Mesothelial cell of epicardium (in vitro differentiated cells): ENCODE results near the gene POU3F2. TPM values are rescaled to one million over a fixed set of nuclear protein-coding genes. Genes with fewer than 3 reads are reported as not detected.

Source experiments
- DNase-seq, 2 experiments: peaks; one replicate each; pipeline ENCODE4 v3.0.0; 2021; ENCODE audit warnings: low spot score in 2 of 2; ENCODE audit not compliant: unreplicated experiment in 2 of 2
- H3K27ac Mint-ChIP-seq: 2 replicates; pipeline ENCODE4 v1.8.0; 2021; ENCODE audit warnings: mixed read lengths
- H3K27me3 Mint-ChIP-seq: 2 replicates; pipeline ENCODE4 v1.8.0; 2021; ENCODE audit warnings: low read depth, mixed read lengths
- H3K36me3 Mint-ChIP-seq: 2 replicates; pipeline ENCODE4 v1.8.0; 2021; ENCODE audit warnings: mixed read lengths
- H3K4me1 Mint-ChIP-seq: 2 replicates; pipeline ENCODE4 v1.8.0; 2021; ENCODE audit warnings: mixed read lengths
- H3K4me3 Mint-ChIP-seq: 2 replicates; pipeline ENCODE4 v1.8.0; 2021; ENCODE audit warnings: mild to moderate bottlenecking, moderate library complexity, mixed read lengths
- H3K9me3 Mint-ChIP-seq: 2 replicates; pipeline ENCODE4 v1.8.0; 2021; ENCODE audit warnings: mixed read lengths
- total RNA-seq: library from RNA; stranded (reverse); gene quantifications from 3 replicates; pipeline ENCODE4 v1.2.1, GENCODE V29; 2021
- TF ChIP-seq, protein P1 (sequence below): fragments of 200-600 bp; sonication (generic); IDR thresholded peaks from one replicate; pipeline ENCODE4 v1.5.0; 2021; ENCODE audit warnings: antibody characterized with exemption; ENCODE audit not compliant: unreplicated experiment

POU3F2 gene
- total RNA-seq, 1 donor from 2014 or later, result not detected

DNA sequence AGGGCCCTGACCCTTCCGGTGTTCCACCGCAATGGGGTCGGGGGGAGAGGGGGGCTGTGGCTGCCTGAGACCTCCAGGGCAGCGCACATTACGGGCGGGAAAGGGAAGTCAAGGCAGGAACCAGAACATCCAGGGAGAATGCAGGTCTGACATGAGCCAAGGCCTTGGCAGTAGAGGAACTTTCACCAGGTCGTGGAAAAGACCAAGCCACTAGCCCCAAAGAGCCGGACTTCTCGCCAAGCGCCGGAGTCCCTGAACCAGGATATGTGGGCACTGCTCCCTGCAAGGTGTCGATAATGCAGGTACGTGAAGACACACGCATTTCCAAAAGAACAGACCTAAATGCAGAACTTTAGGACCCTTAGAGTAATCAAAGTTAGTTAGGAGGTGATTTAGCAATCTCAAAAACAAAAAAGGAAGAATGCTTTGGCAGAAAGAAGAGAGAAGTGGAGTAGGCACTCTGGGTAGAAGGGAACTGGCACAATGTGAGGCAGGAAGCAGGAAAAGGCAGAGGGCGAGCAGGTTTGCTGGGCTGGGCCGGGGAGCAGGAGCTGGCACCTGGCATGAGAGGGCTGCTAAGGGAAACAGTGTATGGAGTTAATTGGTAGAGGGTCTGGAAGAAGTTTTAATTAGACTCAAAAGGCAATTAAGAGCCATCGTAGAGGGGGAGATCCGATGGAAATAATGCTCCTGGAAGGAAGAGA is 14.3 kb downstream of the POU3F2 start:
- peaks cover 12% of the 10 kb centered on the region for H3K4me1 Mint-ChIP-seq
- H3K9me3 Mint-ChIP-seq, result no peaks in the 10 kb centered on the region
- no peak for DNase-seq
- no peak overlapping the region for H3K4me3 Mint-ChIP-seq
- TF ChIP-seq, protein P1, sequence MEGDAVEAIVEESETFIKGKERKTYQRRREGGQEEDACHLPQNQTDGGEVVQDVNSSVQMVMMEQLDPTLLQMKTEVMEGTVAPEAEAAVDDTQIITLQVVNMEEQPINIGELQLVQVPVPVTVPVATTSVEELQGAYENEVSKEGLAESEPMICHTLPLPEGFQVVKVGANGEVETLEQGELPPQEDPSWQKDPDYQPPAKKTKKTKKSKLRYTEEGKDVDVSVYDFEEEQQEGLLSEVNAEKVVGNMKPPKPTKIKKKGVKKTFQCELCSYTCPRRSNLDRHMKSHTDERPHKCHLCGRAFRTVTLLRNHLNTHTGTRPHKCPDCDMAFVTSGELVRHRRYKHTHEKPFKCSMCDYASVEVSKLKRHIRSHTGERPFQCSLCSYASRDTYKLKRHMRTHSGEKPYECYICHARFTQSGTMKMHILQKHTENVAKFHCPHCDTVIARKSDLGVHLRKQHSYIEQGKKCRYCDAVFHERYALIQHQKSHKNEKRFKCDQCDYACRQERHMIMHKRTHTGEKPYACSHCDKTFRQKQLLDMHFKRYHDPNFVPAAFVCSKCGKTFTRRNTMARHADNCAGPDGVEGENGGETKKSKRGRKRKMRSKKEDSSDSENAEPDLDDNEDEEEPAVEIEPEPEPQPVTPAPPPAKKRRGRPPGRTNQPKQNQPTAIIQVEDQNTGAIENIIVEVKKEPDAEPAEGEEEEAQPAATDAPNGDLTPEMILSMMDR, result no peak
- no peaks in the 10 kb centered on the region for H3K36me3 Mint-ChIP-seq
- peaks cover 80% of the 10 kb centered on the region for H3K27me3 Mint-ChIP-seq
- H3K27ac Mint-ChIP-seq, result no peak overlapping the region

DNA sequence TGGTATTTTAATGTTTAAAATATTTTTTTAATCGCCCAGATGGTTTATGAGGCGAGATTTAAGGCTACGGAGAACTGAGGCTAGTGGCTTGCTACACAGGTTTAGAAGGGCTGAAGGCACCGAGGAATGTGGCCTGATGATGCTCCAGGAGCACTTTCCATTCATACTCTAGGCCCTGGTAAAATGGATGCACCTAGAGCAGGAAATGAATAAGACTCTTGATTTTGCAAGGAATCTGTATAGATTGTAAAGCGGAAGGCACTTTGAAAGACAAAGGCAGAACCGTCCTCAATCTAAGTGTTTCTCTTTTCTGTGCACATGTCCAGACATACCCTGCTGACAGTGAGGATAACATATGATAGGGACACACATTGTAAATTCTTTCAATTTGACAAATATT is 30.1 kb downstream of the POU3F2 start:
- Mint-ChIP-seq H3K4me3 (no peak overlapping the region), H3K27ac (no peak overlapping the region), H3K4me1 (no peaks in the 10 kb centered on the region), H3K9me3 (peaks cover 5% of the 10 kb centered on the region), H3K36me3 (peaks cover 7% of the 10 kb centered on the region), H3K27me3 (no peaks in the 10 kb centered on the region)
- no peak for DNase-seq
- TF ChIP-seq, protein P1, result no peak

DNA sequence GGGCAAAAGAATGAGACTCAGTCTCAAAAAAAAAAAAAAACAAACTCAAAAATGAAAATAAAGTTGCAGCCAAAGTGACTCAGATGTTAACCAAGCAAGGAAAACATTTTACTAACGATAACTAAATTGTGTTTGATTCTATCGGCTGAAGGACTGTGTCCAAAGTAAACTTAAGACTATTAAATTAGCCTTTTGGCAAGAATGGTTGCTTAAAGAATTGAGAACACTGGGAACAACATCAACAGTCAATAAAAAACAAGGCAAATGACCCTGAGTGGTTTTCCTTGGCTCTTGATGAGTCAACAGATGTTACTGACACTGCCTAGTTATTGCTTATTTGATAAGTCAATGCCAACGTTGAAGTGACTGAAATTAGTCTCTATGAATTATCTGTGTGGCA is 36.7 kb downstream of the POU3F2 start:
- Mint-ChIP-seq H3K4me1 (no peaks in the 10 kb centered on the region), H3K4me3 (no peak overlapping the region), H3K27me3 (no peaks in the 10 kb centered on the region), H3K27ac (no peak overlapping the region), H3K9me3 (peaks cover 4% of the 10 kb centered on the region), H3K36me3 (peaks cover 22% of the 10 kb centered on the region)
- TF ChIP-seq, protein P1, result no peak
- DNase-seq, result no peak

DNA sequence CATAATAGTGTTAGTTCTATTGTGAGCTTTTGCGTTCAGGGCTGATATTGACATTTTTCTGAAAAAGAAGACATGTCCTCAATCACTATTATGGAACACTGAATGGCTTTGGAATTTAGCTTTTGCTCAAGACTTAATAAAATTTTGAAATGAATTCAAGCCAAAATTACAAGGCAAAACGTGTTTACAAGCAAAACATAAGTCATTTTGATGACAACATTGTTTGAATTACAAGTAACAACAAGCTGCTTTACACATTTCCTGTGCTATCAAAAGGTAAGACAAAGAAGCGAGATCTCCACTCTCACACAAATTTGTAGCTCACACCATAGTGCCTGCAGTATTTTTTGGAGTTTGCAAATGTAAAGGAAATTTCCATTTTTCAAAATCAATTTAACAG is 37.4 kb downstream of the POU3F2 start:
- DNase-seq, result no peak
- H3K9me3 Mint-ChIP-seq, result no peaks in the 10 kb centered on the region
- no peaks in the 10 kb centered on the region for H3K27me3 Mint-ChIP-seq
- no peak overlapping the region for H3K4me3 Mint-ChIP-seq
- no peaks in the 10 kb centered on the region for H3K4me1 Mint-ChIP-seq
- peaks cover 17% of the 10 kb centered on the region for H3K36me3 Mint-ChIP-seq
- TF ChIP-seq, protein P1, result no peak
- H3K27ac Mint-ChIP-seq, result no peak overlapping the region

DNA sequence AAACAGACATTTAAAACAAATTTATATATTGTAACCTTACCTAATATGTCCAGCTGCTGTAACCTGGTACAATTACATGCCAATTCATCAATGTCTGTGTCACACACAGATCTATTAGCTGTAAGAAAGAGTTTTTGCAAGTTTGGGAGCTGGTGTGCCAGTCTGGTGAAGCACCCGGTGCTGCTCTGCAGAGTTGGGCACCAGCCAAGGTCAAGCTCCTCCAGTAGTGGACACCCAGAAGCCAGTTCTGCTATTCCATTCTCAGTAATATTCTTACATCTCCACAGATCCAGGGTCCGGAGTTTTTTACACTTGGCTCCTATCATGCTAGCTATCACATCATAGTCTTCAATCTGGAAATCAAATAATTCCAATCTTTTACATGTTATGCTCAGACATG is 41.0 kb downstream of the POU3F2 start:
- Mint-ChIP-seq H3K36me3 (peaks cover 23% of the 10 kb centered on the region), H3K27ac (no peak overlapping the region), H3K4me1 (no peaks in the 10 kb centered on the region), H3K9me3 (no peaks in the 10 kb centered on the region), H3K27me3 (no peaks in the 10 kb centered on the region), H3K4me3 (no peak overlapping the region)
- TF ChIP-seq, protein P1, result no peak
- DNase-seq, result no peak

DNA sequence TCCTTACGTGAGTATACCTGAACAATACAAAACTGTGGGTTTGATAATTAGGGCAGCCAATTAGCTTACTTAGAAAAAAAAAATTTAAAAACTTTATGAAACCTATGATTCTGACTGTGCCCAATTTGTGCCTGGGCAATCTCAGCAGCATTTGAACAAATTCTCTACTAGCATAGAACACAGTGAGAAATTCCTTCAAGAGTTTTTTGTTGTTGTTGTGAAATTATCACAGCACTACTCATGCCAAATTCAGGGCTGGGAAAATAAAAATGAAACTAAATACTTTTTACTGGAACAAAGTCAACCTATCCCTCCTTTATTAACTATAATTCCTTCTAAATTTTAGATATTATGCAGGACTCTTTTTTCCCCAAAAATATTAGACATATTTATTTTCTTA is 42.9 kb downstream of the POU3F2 start:
- no peak for DNase-seq
- Mint-ChIP-seq H3K27ac (no peak overlapping the region), H3K36me3 (peaks cover 12% of the 10 kb centered on the region)

More for the DNA sequence above, 42.9 kb downstream of the POU3F2 start:
- H3K27me3 Mint-ChIP-seq, result no peaks in the 10 kb centered on the region
- H3K9me3 Mint-ChIP-seq, result no peaks in the 10 kb centered on the region
- no peak overlapping the region for H3K4me3 Mint-ChIP-seq
- no peaks in the 10 kb centered on the region for H3K4me1 Mint-ChIP-seq
- TF ChIP-seq, protein P1, result no peak
